HG03354 (cell line): ENCODE data around the gene MAGI1.
"Not testable (repeated sequence)": the region's sequence is repeated elsewhere in the genome, so short reads cannot be mapped to it uniquely, and the experiment has no call there.

Experiments
- ATAC-seq: cut with Tn5 transposase; IDR thresholded peaks from one replicate; pipeline ENCODE4 v1.9.1; 2021; ENCODE audit warnings: mild to moderate bottlenecking; ENCODE audit not compliant: unreplicated experiment, poor library complexity, severe bottlenecking

MAGI1 gene

DNA sequence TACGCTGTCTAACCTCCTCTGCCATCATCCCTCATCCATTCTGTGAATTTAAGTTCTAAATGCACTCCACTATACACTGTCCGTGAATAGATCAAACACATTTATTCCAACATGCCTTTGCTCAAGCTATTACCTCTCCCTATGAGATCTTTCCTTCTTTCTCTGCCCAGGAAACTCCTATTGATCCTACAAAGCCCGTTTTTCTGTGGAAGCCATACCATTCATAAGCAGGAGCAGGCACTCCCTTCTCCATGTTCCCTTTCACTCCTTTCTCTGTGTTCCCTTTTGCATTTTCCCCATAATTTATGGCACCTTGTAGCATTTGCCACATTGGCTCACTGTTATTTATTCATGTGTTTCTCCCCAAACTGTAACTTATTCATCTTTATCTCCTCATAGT lies 501.6 kb downstream of the MAGI1 start:
- no peak for ATAC-seq

DNA sequence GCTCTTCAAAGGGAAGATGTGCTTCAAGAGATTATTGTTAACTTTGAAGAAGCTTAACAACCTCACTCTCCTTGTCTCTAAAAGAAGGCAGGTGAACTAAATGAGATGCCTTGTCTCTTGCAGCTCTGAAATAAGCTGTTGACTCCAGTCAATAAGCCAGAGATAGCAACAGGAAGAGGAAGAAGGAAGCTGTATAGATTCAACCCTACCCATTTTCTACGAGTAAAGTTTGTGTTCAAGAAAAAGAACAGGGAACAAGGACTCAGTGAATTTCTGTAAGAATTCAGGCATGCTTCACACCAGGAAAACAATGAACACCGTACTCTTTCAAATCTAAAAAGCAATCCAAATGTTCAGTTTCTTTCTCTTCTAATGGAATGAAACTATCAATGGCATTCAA lies 503.5 kb downstream of the MAGI1 start:
- ATAC-seq: no peak

DNA sequence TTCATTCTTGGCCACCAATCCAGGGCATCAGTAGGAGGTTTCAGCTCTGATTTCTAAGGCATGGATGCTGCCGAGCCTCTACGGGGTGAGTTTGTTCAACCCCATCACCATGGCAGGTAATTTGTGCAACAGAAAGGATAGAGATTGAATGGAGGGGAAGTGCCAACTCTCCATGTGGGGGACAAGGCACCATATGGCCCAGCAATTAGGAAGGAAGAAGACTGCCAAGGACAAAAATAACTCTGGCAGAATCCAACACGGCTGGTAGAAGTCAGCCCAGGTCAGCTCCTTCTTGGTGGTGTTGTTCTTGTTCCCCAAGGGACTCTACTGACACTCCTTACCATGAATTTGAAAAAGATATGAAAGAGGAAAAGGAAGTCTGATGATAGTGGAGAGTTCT lies 503.9 kb downstream of the MAGI1 start:
- ATAC-seq: no peak

DNA sequence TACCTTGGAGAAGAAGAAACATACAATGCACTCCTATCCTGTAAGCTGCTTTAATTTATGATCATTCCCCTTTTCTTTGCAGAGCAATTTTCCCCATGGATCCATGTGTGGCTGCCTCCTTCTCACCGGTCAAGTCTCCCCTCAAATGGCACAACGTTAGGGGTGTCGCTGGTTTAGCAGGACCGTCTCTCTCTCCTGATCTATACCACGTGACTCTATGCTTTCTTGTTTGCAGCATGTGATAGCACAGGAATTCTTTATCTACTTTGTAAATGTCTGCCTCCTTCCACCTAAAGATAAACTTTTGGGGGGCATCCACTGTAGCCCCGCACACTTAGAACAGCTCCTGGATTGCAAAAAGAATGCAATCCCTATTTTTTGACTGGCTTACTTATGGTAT lies 506.0 kb downstream of the MAGI1 start:
- ATAC-seq: no peak

DNA sequence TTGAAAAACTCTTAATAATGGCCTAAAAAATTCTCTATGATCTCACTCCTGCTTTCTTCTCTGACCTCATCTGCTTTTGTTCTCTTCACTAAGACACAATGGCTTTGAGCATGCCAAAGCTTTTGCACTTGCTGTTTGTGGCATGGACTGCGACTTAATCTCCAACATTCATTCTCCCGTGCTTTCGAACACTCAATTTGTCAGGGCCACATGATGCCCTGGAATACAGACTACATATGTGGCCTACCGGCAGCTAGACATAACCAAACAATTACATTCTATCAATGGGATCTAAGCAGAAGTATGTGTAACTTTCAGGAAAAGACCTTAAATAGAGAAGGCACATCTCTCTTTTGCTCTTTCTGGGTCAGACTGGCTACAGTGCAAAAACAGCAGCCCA lies 506.5 kb downstream of the MAGI1 start:
- ATAC-seq: no peak

DNA sequence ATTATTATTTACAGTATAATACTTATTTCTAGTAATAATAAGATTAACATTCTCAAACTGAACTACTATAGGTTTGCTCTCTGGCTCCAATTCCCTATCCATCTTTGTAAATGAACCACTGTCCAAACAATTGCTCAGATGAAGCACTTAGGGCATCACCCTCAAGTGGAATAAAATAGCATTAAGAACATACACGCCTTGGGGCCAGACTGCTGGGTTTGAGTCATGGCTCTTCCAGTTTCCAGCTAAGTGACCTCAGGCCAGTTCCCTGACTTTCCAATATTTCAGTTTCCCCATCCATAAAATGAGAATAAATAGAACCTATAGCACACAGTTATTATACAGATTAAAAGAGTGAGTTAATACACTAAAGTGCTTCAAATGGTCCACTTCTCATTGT lies 507.2 kb downstream of the MAGI1 start:
- no peak for ATAC-seq

DNA sequence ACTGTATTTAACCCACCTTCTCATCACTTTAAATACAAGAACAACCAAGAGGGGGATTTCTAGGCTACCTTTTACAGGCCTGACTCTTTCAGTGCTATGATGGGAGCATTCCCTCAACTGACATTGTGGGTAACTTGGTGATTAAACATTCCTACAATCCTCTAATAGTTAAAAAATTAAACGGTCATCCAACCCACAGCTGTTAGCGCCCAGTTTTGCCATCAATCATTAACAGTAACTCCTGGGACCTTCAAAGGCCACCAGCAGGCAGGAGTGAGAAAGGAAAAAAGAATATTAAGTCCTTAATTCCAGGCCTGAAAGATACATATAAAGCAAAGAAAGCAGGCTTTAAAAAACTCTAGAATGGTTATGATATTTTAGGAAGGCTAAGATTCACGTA lies 512.1 kb downstream of the MAGI1 start:
- ATAC-seq: no peak

DNA sequence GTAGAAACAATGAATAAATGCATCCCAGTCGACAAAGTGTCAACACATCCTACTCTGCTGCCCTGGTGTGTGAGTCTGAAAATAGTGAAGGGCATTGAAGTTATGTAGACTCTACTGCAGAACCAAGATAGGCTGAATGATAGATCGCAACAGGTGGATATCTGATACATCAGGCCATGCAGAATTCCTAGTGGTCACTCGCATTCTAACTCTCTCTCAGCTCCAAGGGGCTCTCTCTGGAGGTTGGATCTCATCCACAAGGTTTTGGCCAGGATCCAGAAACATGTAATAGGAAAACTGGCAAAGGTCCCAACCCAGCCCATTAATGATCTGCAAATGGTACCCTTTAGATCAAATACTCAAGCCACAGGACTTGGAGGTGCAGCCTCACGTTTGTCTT lies 514.1 kb downstream of the MAGI1 start:
- no peak for ATAC-seq

DNA sequence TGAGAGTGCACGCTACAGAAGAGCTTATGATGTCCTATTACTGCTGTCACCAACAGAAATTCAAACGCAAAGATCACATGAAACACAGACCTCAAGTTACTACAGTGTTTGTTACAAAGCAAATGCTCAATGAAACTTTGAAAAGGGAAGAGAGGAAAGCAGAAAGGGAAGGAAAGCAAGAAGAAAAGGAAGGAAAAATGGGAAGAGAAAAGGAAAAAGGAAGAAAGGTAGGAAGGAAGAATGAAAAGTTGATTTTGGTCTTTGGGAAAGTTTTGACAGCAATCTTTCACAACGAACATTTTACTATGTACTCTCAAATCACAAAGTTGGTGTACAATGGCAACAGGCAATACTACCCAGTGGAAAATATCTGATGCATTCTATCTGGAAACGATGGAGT lies 514.8 kb downstream of the MAGI1 start:
- ATAC-seq: no peak

DNA sequence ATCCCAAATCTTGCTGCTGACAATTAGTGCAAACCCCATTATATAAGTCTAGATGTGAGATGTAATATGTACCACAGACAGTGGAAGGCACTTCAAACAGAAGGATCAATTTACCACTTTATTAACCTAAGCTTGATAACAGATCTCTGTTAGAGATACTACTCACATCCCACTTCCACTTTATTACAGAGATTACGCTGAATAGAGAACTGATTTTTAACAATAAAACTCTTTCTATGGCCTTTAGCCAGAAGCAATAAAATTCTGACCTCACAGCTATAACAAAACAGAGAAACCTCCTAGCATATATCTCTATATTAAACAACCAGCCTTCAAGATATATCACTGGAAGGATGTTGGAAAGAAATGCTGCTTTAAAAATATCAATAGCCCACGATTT lies 517.7 kb downstream of the MAGI1 start:
- ATAC-seq: no peak

DNA sequence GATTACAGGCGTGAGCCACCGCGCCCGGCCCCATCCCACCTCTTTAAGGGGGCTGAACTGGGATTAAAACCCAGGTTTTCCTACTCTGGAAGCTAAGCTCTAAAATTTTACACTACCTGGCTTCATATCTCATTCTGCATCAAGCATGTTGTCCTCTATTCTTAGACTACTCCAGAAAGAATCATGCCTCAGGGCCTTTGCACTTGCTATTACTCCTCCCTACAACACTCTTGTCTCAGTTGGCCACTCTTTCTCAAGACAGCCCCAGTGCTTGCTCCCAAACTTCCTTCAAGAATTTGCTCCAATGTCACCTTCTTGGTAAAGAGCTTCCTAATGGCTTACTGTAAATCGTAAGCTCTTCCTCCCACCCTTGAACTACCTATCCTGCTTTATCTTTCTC lies 521.7 kb downstream of the MAGI1 start:
- ATAC-seq: no peak

DNA sequence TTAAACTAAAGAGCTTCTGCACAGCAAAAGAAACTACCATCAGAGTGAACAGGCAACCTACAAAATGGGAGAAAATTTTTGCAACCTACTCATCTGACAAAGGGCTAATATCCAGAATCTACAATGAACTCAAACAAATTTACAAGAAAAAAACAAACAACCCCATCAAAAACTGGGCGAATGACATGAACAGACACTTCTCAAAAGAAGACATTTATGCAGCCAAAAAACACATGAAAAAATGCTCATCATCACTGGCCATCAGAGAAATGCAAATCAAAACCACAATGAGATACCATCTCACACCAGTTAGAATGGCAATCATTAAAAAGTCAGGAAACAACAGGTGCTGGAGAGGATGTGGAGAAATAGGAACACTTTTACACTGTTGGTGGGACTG lies 524.4 kb downstream of the MAGI1 start:
- ATAC-seq: not testable (repeated sequence)

DNA sequence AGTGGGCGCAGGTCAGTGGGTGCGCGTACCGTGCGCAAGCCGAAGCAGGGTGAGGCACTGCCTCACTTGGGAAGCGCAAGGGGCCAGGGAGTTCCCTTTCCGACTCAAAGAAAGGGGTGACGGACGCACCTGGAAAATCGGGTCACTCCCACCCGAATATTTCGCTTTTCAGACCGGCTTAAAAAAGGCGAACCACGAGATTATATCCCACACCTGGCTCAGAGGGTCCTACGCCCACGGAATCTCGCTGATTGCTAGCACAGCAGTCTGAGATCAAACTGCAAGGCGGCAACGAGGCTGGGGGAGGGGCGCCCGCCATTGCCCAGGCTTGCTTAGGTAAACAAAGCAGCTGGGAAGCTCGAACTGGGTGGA lies 529.3 kb downstream of the MAGI1 start:
- not testable (repeated sequence) for ATAC-seq

DNA sequence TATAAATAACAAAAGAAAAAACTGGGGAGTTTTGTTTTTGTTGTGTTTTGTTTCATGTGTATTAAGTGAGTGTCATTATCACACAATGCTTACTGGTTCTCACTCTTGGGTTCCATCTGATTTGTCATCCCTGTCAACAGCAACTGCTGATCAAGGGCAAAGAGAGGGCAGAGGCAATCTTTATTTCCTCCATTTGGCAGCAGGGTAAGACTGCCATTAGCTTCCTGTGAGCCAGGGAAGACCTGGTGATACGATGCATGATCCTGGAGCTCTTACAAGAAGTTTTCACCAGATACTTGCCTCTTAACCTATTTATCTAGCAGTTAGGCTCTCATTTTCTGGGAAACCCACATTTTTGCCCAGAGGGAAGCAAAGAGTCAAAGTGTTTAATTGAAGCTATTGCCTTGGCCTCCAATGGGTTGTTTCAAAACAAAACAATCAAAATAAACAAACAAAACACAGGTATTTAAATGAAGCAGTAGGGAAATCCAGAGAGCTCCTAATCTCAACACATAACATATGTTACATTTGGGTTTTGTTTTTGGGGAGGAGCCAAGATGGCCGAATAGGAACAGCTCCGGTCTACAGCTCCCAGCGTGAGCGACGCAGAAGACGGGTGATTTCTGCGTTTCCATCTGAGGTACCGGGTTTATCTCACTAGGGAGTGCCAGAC lies 529.8 kb downstream of the MAGI1 start:
- no peak for ATAC-seq

DNA sequence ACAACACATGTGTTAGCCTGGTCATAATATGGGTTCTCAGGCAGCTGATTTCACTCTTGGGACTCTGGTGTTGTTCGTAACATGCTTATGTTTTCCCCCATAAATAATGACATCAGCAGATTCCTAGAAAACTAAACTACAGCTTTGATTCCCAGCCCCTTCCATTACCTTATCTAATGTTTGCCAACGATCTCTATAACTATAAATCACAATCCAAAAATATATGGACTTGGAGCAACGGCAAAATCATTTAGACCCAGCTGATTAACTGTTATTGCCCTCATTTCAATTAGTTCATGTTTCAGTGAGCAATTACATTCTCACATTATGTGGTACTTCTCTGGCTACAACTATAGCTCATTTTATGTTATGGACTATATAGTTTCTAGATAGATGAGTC lies 531.3 kb downstream of the MAGI1 start:
- no peak for ATAC-seq

DNA sequence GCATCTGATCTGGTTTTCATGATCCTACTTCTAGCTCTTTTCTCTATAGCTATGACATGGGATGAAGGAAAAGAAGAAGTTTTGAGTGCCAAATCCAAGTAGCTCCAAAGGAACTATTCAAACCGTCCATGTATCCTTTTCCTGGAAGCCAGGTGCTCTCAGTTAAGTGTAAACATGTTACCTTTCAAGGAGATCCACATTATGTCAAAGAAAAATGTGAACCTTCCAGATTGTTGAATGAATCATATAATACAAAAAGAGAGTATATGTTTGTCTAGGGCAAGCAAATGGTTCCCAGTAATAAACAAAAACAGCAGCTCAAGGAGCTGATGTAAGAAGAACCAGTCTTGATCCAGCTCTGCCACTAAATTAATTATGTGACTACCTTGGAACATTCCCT lies 534.9 kb downstream of the MAGI1 start:
- no peak for ATAC-seq

DNA sequence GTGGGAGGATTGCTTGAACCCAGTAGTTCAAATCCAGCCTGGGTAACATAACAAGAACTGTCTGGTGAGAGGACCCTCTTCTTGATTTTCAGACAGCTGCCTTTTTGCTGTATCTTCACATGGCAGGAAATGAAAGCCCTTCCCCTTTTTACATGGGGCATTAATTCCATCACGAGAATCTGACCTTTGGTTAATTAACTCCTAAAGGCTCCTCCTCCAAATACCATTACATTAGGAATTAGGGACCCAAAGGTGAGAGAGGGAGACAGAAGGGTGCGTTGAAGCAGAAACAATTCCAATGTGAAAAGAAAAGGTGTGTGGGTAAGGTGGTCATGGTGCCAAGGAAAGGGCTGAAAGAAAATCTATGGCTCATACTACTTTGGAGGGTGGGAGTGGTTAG lies 536.2 kb downstream of the MAGI1 start:
- ATAC-seq: no peak

DNA sequence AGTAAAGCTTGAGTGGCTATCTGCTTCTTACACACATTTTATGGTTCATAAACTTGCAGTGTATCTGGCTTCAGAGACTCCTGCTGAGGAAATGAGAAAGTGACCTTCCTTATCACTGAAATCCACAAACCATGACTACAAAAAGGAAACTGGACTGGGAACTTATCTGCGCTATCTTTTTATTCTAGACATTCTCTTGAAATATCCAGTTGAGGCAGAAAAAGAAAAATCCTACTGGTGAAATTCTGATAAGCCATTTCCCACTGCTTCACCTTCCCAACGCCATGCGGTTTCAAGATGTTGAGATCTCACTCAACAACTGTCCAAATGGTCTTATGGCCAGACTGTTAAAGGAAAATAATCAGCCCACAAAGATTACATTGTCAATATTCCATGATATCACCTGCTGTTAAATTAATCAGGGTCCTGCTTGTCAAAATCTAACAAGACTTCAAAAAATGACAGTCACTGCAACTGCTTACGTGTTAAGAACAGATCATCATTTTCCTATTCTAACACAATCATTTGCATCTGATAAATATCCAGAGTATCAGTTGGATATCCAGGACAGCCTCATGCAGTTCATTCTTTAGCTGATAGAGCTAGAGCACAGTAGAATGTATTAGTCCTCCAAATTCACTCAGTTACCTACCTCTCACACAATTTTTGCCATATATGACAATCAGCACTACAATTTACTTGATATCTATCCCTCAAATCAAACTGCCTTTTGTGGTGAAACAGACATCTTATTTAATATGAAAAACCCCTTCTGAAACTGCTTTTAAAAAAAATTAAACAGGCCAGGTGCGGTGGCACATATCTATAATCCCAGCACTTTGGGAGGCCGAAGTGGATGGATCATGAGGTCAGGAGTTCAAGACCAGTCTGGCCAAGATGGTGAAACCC lies 538.1 kb downstream of the MAGI1 start:
- no peak for ATAC-seq

DNA sequence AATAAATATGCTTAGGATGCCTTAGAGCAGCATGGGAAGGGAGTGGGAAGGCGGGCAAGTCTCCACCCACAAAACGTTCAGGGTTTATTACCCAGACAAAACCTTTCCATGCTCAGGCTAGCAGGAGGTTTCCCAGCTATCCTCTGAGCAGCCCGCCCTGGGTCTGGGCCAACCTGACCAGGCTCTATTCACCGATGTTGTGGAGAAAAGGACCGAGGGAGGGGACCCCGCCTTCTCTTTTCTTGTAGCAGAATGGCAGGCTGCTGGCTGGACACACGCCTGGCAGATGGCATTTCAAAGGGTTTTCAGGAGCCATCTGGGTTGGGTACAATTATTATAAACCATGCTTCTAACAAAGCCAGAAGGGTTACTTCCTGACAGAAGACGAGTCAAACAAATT lies 540.9 kb downstream of the MAGI1 start:
- no peak for ATAC-seq

DNA sequence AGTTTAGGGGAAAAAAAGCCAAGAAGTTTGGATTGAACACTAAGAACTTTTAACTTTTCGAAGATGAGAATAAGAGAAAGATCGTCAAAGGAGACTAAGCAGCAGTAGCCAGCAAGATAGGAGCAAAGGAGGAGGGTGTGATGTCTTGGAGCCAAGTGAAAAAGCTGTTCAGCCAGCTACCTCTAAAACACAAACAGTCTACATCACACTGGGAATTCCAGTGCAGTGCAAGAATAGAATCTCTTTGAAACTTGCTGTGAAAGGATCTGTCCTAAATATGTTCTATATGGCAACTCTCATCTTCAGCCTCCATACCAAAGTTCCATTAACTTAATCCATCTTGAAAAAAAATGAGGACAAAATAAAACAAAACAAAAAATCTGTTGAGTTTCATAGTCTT lies 541.5 kb downstream of the MAGI1 start:
- no peak for ATAC-seq

DNA sequence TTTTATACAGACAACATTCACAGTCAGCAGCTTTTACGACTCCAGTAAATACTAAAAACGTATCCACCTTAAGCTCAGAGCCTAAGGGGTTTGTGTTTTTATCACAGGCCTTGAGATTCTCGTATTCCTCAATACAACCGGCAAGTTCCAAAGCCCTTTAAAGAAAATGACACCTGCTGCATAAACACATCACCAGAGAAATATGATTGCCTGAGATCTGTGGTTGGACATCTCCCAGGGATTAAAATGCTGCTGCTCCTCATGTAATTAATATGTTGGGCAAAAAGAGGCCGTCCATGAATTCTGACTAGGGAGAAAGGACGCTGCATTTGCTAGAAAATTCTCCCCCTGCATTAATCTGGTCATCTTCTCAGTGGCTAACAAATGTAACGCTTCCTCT lies 544.8 kb downstream of the MAGI1 start:
- ATAC-seq: no peak
